K562 (cell line): ENCODE data around the gene TRMT44. TPM values are rescaled to one million over a fixed set of nuclear protein-coding genes. Genes with fewer than 3 reads are reported as not detected.

ENCODE experiments used
- ARID3A ChIP-seq: IDR thresholded peaks from 2 replicates; pipeline ENCODE4 v1.6.1; 2012; ENCODE audit warnings: low read depth, low read length, improper control_type of control experiment, borderline replicate concordance
- CCAR2 ChIP-seq: fragments of 200-400 bp; formaldehyde crosslinking; IDR thresholded peaks from 2 replicates; pipeline ENCODE4 v1.6.1; 2017; ENCODE audit warnings: mild to moderate bottlenecking, low read depth, low read length
- ELF1 ChIP-seq: fragments of 200-800 bp; sonication (Bioruptor generic); IDR thresholded peaks from 2 replicates; pipeline ENCODE4 v1.6.1; 2016; ENCODE audit warnings: missing genetic modification characterization, missing compliant biosample characterization
- ESRRB ChIP-seq: fragments of 250-450 bp; sonication (Bioruptor Pico); IDR thresholded peaks from 2 replicates; pipeline ENCODE4 v1.5.0; 2020; ENCODE audit warnings: mild to moderate bottlenecking, moderate library complexity, borderline replicate concordance
- GMEB1 ChIP-seq: fragments of 250-450 bp; sonication (Bioruptor Pico); IDR thresholded peaks from 2 replicates; pipeline ENCODE4 v1.4.0; 2020; ENCODE audit warnings: mild to moderate bottlenecking
- HBP1 ChIP-seq: fragments of 450-650 bp; formaldehyde crosslinking; IDR thresholded peaks from 2 replicates; pipeline ENCODE4 v1.4.0; 2022; ENCODE audit warnings: missing genetic modification characterization
- IRF2 ChIP-seq: sonication (generic); formaldehyde crosslinking; IDR thresholded peaks from 2 replicates; pipeline ENCODE4 v1.8.1; 2022; ENCODE audit warnings: mild to moderate bottlenecking, missing genetic modification reagents
- KLF6 ChIP-seq: fragments of 250-450 bp; sonication (Bioruptor Pico); IDR thresholded peaks from 2 replicates; pipeline ENCODE4 v1.4.0; 2020; ENCODE audit warnings: mild to moderate bottlenecking, moderate library complexity, borderline replicate concordance
- MXI1 ChIP-seq: IDR thresholded peaks from 2 replicates; pipeline ENCODE4 v1.6.1; 2011; ENCODE audit warnings: low read depth, mild to moderate bottlenecking, improper control_type of control experiment, low read length
- RBM22 ChIP-seq: fragments of 200-400 bp; formaldehyde crosslinking; IDR thresholded peaks from 2 replicates; pipeline ENCODE4 v1.6.1; 2018; ENCODE audit warnings: low read length, low read depth; ENCODE audit not compliant: poor library complexity, severe bottlenecking
- SAFB ChIP-seq: fragments of 200-400 bp; formaldehyde crosslinking; IDR thresholded peaks from 2 replicates; pipeline ENCODE4 v1.6.1; 2017; ENCODE audit warnings: low read depth, low read length, borderline replicate concordance
- SNAPC5 ChIP-seq: fragments of 250-450 bp; sonication (Bioruptor Pico); IDR thresholded peaks from 2 replicates; pipeline ENCODE4 v1.8.0; 2021; ENCODE audit warnings: moderate library complexity, mild to moderate bottlenecking, inconsistent platforms
- U2AF1 ChIP-seq: fragments of 200-400 bp; formaldehyde crosslinking; optimal IDR thresholded peaks from 2 replicates; pipeline ENCODE3; 2017; ENCODE audit warnings: mild to moderate bottlenecking, low read depth, low read length, moderate library complexity
- ZC3H4 ChIP-seq: sonication (generic); formaldehyde crosslinking; IDR thresholded peaks from 2 replicates; pipeline ENCODE4 v1.9.0; 2021; ENCODE audit warnings: missing genetic modification reagents, borderline replicate concordance
- ZHX1 ChIP-seq: fragments of 150-350 bp; conservative IDR thresholded peaks from 2 replicates; pipeline ENCODE4 v1.6.1; 2014; ENCODE audit warnings: low read length
- ZNF253 ChIP-seq: fragments of 250-450 bp; sonication (Bioruptor Pico); conservative IDR thresholded peaks from 2 replicates; pipeline ENCODE4 v1.6.1; 2021; ENCODE audit warnings: mild to moderate bottlenecking
- ZNF282 ChIP-seq: sonication (generic); formaldehyde crosslinking; IDR thresholded peaks from 2 replicates; pipeline ENCODE4 v1.8.1; 2023; ENCODE audit warnings: missing genetic modification reagents
- ZNF316 ChIP-seq: fragments of 450-650 bp; IDR thresholded peaks from 2 replicates; pipeline ENCODE4 v1.6.1; 2016
- ZNF75A ChIP-seq: fragments of 450-650 bp; formaldehyde crosslinking; IDR thresholded peaks from 2 replicates; pipeline ENCODE4 v1.4.0; 2020; ENCODE audit warnings: mild to moderate bottlenecking
- polyA plus RNA-seq, 8 experiments: library from polyadenylated mRNA; depleted of rRNA in 4 of 8; stranded (reverse) in 5 of 8; unstranded in 3 of 8; fragments of >200 nt; fragmentation: Nextera tagmentation in 2 of 8; fragmentation: Illumina TruSeq in 1 of 8; extraction: Ambion mirVana in 2 of 8; extraction: Trizol in 1 of 8; gene quantifications; 2 replicates each; pipeline versions ENCODE4 v1.2.1 to v1.2.3, GENCODE V29; 2011 to 2014; ENCODE audit warnings: inconsistent platforms in 1 of 8, missing spikeins in 1 of 8
- total RNA-seq, 7 experiments: library from RNA; depleted of rRNA in 6 of 7; stranded (reverse); fragments of >200 nt in 6 of 7; fragmentation: Illumina TruSeq in 2 of 7; extraction: Trizol in 2 of 7; gene quantifications; 2 replicates each; pipeline versions ENCODE4 v1.2.1 to v1.2.3, GENCODE V29; 2011 to 2021; ENCODE audit warnings: low replicate concordance in 1 of 7

The TRMT44 gene
- total and polyA plus RNA-seq, 9 of the 15 experiments (the other 6 are each of a cell fraction or from before 2014, with no cell fraction given) = 1.2 to 18.6 (median 10.0) TPM

- TF ChIP-seq ZHX1 (0 out of 2 replicates have a peak, but pooled peaks have one; percentile 69), ZNF316 (peak; percentile 52), ARID3A (no peak), ZC3H4 (CRISPR knock-in tag) (no peak), SNAPC5 (CRISPR knock-in tag) (no peak), ESRRB (CRISPR knock-in tag) (no peak), RBM22 (peak; percentile 97), SAFB (0 out of 2 replicates have a peak, but pooled peaks have one; percentile 31), ZNF282 (CRISPR knock-in tag) (no peak), MXI1 (peak; percentile 95), IRF2 (CRISPR knock-in tag) (no peak), ELF1 (tag) (no peak), ZNF75A (CRISPR knock-in tag) (no peak), ZNF253 (CRISPR knock-in tag) (no peak), HBP1 (CRISPR knock-in tag) (no peak), U2AF1 (peak; percentile 69), GMEB1 (CRISPR knock-in tag) (0 out of 2 replicates have a peak, but pooled peaks have one; percentile 46), KLF6 (CRISPR knock-in tag) (0 out of 2 replicates have a peak, but pooled peaks have one; percentile 23), CCAR2 (no peak)
These were observed 12.1 kb upstream of the TRMT44 start (continued) for GRCh38 chr4:8428288-8429097.
